DMS79 treated with DMSO at 0.1 percent for 48 hours (cell line): ENCODE data around the gene PKN1.
"Not testable (repeated sequence)": the region's sequence is repeated elsewhere in the genome, so short reads cannot be mapped to it uniquely, and the experiment has no call there.

Source experiments
- DNase-seq: peaks from one replicate; lab custom pipeline; 2025; lab: John Stamatoyannopoulos, UW

Gene PKN1

GRCh38 chr19:14487370-14488125 is 54.4 kb downstream of the PKN1 start:
- DNase-seq, result no peak

- no peak for DNase-seq
Observed at GRCh38 chr19:14492756-14493337, 59.7 kb downstream of the PKN1 start.

- DNase-seq, result no peak
Observed at GRCh38 chr19:14494411-14494810, 61.3 kb downstream of the PKN1 start.

DNA sequence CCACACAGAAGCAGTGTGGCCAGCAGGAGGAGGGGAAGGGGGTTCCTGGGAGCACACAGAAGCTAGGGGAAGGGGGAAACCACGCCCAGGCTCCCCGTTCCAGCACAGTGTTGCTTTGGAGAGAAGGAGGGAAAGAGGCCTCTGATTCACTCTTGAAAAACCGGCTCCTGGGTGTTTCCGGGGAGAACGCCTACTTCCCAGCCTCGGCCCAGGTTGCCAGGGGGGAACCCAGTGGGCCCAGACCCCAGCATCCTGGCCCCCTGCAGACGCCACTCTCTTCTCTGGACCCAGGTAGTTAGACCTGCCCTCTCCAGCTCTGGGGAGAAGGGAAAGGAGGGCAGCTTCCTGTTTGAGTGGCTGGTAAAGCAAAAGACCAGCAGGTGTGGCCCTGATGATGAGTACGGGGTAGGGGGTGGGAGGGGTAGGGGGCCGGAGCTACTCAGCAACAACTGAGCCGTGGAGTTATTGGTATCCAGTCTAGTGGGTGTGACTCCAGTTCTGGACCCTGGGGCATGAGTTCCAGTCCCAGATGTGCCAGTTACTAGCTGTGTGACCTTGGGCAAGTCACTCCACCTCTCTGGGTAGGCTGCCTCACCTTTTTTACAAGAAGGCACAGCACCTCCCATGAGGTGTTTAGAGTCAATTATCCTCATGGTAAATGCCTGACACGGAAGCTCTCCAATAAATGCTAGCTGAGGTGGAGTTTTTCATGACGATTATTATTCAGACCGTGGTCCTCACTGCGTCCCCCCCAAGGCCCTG is 62.0 kb downstream of the PKN1 start:
- no peak for DNase-seq

GRCh38 chr19:14495672-14496028 is 62.5 kb downstream of the PKN1 start:
- DNase-seq, result no peak

DNA sequence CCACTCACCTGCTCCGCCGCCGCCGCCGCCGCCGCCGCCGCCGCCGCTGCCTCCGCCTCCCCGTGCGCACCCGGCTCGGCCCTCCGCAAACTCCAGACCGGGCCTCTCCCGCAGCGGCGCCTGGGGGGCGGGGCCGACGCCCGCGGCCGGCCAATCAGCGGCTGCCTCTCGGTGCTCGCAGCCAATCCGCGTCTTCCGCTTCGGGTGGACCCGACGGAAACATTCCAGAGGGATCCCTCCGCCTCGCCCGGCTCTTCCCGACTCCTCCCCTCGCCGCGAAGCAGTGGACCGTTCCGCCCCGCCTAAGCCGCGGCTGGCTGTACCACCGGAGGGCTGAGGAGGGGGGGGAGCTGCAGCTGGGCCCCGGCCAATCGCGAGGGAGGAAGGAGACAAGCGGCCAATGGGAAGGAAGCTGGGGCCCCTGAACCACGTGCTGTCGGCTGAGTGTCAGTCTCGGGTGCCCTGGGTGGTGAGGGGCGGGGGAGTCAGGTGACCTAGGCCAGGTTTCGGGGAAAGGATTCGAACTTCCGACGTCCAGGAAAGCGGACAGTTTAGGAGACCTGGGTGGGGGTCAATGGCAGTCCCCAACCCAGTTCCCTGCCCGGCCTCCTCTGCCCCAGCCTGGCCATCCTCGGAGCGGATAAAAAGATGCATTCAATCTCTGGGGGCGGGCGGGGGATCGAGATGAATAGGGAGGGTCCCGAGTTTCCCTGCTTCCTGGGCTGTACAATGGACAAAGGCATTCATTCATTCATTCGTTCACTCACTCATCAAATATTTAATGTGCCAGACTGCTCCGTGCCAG is 63.1 kb downstream of the PKN1 start, which contains the start of gene GIPC1:
Gene GIPC1 (minus strand): TSS at position 99 of the 805 bp plus-strand sequence. CDS start 13,151 bp downstream, outside the sequence.
- DNase-seq, result peak; percentile 97

GRCh38 chr19:14496834-14497227 is 63.7 kb downstream of the PKN1 start:
- DNase-seq, result peak; percentile 13

- DNase-seq, result no peak
Observed at GRCh38 chr19:14497228-14497921, 64.3 kb downstream of the PKN1 start.

DNA sequence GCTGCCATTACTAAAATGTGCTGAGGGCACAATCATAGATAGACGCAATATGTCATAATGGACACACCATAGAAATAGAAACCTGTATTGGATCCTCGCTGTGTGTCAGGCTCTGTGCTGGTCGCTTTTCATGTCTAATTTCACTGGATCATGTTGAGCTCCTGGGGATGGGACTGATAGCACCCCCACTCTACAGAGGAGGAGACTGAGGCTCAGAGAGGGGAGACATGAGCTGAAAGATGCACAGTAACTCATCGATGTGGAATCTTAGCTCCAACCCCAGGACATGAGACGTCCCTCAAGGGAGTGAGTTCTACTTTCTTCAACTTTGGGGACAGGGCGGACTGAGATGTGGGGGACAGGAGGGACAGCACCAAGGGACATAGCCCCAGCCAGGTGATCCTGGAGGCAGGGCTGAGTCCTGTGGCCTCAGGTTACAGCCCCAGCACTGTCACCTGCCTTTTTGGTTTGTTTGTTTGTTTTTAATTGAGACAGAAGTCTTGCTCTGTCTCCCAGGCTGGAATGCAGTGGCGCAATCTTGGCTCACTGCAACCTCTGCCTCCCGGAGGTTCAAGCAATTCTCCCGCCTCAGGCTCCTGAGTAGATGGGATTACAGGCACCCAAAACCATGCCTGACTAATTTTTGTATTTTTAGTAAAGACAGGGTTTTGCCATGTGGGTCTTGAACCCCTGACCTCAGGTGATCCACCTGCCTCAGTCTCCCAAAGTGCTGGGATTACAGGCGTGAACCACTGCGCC is 69.4 kb downstream of the PKN1 start:
- DNase-seq, result no peak

DNA sequence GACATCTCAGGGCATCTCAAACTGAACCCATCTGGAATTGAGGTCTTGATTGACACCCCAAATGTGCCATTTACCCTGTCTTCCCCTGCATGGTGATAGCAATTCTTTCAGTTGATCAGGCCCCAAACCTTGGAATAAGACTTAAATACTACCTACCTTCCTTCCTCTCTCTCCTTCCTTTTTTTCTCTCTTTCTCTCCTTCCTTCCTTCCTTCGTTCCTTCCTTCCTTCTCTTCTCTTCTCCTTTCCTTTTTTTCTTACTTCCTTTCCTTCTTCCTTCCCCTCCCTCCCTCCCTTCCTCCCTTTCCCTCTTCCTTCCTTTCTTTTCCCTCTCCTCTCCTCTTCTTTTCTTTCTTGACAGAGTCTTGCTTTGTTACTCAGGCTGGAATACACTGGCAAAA is 70.2 kb downstream of the PKN1 start:
- no peak for DNase-seq

DNA sequence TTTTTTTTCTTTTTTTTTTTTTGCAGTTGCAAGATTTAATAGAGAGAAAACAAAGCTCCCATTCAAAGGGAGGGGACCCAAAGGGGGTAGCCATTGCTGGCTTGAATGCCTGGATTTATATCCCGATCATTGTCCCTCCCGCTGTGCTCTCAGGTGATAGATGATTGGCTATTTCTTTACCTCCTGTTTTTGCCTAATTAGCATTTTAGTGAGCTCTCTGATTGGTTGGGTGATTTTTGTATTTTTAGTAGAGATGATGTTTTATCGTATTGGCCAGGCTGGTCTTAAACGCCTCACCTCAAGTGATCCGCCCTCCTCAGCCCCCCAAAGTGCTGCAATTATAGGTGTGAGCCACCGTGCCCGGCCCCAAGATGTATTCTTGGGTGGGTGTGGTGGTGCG is 71.5 kb downstream of the PKN1 start:
- DNase-seq, result not testable (repeated sequence)

DNA sequence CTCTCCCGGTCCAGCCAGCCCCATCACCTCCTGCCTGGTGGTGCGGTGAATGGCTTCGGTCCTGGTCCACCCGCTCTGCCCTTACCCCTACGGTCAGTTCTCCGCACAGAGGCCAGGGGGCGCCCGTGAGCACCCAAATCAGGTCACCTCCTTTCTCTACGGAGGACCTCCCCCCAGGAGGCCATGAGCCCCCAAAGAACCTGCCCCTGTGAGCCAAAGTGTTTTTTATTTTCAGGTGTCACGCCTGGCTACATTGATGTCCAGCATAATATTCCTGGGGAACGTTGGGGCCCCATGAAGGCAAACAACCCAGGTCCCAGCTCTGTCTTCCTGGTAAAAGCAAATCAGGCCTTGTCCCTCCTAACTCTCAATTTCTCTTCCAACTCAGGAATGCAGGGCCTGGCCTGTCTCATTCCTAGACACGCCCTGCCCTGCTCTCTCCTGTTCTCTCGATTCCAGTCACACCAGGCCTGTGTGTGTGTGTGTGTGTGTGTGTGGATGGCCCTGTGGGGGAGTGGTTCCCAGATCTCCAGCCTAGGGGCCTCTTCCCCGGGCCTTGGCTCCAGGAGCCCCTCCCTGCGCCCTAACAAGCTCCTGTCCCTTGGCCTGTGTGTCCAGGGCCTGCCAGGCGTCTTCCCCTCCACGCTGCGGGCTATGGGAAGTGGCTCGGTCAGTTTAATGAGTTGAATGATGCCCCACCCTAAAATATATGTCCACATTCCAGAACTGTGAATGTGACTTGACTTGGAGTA is 72.6 kb downstream of the PKN1 start:
- no peak for DNase-seq

DNA sequence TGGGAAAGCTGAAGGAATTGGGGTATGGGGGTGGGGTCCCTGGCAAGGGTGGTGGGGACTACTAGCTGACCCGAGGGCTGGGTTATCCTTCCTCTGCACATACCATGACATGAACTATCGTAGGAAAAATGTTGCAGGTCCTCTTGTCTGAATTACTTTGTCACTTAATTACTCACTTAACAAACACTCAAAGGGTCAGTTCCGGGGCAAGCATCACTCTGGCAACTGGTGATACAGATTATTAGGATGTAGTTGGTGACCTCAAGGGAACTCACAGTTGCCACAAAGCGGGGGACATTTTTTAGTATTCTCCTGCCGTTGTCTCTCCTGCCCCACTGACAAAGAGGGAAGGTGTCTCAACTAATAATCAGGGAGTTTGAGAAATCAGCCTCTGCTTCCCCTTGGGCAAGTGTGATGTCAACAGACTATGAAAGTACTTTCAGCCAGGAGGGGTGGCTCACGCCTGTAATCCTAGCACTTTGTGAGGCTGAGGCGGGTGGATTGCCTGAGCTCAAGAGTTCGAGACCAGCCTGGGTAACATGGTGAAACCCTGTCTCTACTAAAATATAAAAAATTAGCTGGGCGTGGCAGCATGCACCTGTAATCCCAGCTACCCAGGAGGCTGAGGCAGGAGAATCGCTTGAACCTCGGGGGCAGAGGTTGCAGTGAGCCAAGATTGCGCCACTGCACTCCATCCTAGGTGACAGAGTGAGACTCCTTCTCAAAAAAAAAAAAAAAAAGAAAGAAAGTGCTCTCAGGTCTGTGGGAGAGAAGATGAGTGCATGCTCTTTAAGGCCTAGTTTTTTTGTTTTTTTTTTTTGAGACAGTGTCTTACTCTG is 74.8 kb downstream of the PKN1 start:
- no peak for DNase-seq

GRCh38 chr19:14510311-14511228 is 77.5 kb downstream of the PKN1 start:
- DNase-seq, result no peak

DNA sequence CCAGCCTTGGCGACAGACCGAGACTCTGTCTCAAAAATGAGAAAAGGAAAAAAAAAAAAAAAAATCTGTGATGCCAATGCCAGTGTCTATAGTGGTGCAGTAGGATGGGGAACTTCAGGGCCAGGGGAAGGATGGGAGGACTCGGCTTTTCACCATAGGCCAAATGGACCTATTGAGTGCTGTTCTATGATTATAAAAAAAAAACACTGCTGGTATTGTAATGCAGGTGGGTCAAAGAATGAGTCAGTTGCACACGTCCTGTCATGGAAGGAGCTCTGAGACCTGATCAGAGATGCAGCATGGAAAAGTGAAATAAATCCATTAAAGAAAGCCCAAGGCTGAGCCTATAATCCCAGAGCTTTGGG is 78.1 kb downstream of the PKN1 start:
- DNase-seq, result no peak

- no peak for DNase-seq
Observed at GRCh38 chr19:14512406-14512961, 79.4 kb downstream of the PKN1 start.

DNA sequence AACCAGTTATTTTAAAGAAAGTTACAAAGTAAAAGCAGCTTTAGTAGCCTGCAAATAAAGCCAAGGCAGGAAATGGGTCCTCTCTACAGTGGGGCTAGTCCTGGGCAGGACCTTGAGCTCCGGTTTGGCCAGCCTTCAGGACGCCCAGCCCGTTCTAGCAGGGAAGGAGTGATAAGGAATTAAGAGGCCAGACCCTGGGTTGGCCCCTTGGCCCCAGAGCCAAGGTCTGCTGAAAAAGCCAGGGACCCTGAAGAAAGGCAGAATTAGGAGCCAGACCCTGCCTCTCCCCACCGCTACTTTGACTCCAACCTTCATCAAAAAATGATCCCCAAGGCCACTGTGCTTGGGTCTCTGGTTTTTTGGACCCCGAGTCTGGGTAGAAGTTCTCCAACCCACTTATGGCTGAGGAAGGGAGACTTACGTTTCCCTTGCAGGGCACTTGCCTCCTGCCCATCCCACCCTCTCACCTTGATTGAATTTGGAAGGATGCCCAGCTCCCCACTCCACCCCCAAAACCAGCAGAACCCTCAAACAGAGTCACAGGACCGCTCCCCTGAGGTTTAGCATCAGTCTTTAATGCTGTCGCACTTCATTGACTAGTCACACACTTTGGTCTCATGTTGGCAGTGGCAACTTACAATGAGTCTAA is 81.2 kb downstream of the PKN1 start:
- peak; percentile 57 for DNase-seq
